Measurements from ENCODE around the gene IL10RB.

DNA sequence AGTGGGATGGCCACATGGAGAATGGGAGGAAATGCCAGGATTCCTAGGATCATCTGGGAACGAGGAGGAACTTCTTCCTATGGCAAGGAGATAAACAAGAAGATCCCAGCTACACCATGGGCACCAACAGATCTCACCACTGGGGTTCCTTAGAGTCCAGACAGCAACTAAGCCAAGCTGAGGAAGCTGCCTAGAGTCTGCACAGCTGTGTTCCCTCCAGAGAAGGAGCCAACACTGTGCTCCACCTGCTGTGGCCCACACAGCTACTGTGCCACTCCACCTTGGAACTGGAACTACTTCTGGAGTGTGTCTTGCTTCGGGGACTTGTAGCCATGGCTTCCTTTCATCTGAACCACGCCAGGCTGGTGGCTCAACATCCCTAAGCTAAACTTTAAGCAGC lies 64.6 kb downstream of the IL10RB start:
- TF ChIP-seq, protein P1, sequence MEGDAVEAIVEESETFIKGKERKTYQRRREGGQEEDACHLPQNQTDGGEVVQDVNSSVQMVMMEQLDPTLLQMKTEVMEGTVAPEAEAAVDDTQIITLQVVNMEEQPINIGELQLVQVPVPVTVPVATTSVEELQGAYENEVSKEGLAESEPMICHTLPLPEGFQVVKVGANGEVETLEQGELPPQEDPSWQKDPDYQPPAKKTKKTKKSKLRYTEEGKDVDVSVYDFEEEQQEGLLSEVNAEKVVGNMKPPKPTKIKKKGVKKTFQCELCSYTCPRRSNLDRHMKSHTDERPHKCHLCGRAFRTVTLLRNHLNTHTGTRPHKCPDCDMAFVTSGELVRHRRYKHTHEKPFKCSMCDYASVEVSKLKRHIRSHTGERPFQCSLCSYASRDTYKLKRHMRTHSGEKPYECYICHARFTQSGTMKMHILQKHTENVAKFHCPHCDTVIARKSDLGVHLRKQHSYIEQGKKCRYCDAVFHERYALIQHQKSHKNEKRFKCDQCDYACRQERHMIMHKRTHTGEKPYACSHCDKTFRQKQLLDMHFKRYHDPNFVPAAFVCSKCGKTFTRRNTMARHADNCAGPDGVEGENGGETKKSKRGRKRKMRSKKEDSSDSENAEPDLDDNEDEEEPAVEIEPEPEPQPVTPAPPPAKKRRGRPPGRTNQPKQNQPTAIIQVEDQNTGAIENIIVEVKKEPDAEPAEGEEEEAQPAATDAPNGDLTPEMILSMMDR (IDR thresholded peaks at IDR 0.05), result no peak
- TF ChIP-seq EZH2 (IDR thresholded peaks at IDR 0.05; ENCODE audit: borderline replicate concordance, insufficient read depth, low read depth, low read length, poor library complexity, severe bottlenecking), result no peak
